Medulla oblongata (tissue), 1 donor: ENCODE data around the gene CHSY3.

Experiments used
- DNase-seq: peaks from one replicate; pipeline ENCODE4 v3.0.0-alpha.2; 2015; ENCODE audit errors: extremely low spot score

The CHSY3 gene

DNA sequence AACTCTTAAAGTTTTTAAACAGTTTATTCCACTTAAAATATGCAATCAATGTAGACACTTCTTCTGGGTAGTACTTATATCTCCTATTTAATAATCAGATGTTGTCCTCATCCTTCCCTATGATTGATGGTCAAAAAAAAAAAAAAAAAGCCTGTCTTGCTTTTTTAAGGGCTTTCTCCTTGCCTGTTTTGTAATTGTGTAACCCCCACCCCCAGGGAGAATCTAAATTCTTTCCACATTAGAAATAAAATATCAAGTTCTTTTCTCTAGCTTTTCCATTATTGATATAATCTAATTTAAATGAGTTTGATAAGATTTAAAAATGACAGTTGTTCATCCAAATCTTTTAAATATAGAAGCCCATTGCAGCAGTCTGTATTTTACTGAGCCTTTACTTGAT, 119.7 kb downstream of the CHSY3 start:
- DNase-seq = no peak

DNA sequence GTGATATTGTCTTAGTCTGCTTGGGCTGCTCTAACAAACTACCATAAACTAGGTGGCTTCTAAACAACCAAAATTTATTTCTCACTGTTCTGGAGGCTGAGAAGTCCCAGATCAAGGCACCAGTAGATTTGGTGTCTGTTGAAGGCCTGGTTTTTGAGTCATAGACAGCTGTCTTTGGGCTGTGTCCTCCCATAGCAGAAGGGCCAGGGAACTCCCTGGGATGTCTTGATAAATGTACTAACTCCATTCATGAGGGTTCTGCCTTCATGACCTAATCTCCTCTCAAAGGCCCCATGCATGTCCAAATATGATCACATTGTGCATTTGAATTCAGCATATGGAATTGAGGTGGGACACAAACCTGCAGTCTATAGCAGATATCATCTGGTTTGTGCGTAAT, 121.2 kb downstream of the CHSY3 start:
- no peak for DNase-seq

DNA sequence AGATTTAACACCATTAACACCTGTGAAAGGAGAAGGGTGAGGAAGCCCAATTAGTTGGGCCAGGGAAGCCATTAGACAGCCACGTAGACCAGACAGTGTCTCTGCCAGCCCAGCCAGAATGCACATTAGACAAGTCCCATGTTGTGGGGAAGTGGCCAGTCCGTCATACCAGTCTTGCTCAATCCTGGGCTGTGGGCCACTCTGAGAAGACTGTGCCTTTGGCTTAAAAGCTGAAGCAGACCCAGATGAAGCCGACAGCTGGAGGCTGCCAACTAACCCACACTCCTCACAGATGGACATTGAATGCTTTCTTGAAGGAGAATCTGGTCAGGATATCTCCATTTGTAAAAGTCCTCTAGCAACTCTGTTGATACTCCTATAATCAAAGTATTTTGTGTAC, 128.5 kb downstream of the CHSY3 start:
- DNase-seq = peak; percentile 80

DNA sequence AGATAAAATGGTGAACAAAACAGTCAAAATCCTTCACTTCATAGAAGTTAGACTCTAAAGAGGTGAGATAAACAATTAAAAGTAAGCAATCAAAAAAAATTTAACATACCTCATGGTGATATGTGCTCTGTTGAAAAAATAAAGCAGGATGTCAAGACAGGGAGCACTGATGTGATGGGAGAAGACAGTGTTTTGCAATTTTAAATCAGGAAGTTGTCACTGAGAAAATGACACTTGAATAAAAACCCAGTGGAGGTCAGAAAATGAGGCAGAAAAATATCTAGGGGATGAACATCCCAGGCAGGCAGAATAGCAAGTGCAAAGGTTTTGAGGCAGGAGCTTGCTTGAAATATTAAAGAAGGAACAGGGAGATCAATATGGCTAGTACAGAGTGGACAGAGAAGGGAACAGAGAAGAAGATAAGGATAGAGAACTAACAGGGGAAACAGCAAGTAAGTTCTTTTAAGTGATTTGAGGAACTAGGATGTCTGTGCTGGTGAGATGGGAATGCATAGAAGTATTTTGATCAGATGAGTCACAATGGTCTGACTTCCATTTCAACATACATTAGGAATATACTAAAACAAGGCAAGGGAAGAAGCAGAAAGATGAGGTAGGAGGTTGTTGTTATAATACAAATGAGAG, 130.4 kb downstream of the CHSY3 start:
- DNase-seq = peak; percentile 67

DNA sequence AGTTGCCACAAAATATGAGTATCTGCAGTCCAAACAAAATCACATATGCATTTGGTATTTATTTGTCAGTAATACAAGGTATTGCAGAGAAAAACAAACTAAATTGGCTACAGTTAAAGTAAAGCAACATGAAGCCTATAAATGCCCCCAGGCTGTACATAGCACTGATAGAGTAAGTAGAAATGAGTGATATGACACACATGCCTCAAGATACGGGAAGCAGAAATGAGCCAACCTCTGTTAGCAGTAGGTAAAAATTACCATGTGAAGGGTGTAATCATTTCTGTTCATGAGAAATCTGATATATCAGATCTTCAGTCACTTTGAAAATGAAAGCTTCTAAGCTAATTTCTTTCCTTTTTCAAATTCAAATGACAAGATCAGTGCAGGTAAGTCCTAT, 131.1 kb downstream of the CHSY3 start:
- no peak for DNase-seq

DNA sequence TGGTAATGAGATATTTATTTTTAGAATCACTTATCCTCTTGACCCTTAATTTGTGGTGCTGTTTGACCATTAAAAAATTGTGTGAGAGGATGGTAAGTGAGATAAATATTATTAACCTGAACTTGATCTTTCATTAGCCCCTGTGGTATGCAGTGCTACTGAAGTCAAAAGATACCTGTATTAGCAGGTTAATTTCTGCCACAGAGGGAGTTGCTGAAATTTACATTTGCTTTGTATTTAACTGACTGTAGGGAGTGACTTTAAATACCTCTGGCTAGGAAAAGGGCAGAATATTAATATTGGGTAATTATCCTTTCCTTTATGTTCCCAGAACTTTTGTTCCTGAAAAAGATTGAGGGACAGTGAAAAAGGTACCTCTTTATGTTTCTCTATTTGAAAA, 133.6 kb downstream of the CHSY3 start:
- DNase-seq = no peak

DNA sequence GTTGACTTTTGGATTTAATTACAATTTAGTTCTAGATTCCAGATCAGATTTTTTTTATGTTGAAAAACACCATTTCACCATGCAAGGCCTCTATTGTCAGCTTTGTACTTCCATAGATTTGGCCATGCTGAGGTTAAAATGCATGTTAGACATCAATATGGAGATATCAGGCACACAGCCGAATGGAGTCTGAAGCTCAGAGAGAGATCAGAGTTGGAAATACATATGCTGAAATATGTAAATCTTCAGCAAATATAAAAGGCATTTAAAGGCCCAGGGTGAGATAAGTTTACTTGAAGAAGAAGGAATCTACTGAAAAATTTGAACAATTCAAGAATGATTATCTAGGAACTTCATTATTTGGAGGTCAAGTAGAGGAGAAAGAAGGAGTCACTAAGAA, 139.6 kb downstream of the CHSY3 start:
- DNase-seq = no peak

DNA sequence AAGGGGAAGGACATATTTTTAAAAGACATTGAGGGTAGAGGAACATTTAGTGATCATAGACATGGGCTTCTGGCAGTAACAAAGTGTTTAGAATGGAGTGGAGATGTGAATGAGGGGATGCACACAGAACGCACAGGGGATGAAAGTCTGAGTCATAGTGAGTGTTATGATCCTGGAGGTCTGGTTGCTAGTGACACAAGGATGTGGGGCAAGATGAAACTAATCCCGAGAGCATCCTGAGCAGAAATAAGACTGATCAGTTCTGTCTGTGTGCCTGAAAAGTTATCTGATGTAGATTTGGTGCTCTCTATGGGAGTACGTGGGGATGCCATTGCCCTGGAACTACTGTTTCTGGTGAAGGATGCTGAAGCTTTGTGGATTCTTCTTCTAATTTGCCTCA, 141.1 kb downstream of the CHSY3 start:
- DNase-seq = no peak

DNA sequence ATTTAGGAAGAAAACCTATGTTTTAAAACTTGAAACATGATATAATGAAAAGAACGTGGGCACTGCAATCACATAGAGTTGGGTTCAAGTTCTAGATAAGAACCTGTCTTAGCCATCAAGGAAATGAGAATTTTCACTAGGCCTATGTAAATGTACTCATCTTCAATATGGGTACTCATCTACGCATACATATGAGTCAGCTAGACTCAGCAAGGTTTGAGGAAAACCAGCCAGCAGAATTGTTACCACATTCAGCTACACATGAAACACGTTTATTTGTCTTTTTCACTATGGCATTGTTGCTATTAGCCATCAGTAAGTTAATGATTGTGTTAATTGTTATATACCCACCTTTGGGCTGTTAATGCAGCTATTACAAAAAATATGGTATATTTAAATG, 146.3 kb downstream of the CHSY3 start:
- DNase-seq = no peak

DNA sequence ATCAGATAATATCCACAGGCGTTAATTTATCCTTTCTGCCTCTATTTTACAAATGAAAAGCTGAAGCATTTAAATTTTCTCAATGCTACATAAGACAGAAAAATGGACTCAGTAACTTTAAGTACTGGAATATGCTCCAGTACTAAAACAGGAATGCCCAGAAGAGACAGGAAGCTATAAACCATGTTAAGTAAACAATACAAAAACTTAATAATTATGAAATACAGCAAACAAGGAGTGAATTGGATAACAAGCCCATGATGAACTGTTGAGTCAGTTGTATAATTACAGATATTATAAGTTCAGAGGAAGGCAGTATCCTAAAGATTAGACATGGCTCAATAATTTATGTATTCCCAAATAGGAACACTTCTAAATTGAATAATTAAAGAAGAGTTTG, 148.5 kb downstream of the CHSY3 start:
- no peak for DNase-seq

DNA sequence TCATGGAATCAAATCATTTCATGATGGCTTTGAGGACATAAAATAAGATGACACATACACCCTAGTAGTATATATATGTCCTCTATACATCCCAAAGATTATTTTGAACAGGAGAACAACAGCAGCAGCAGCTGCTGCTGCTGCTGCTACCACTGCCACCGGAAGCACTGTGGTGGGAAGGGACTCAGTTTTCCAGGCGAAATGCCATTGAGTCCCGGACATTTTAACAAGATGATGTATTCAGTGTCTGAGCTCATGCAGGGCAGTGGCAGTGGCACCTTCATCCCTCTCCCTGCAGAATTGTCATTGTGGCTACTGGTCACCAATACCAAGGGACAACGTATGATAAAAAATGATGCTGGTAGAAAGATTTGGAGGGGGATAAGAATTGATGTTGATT, 151.3 kb downstream of the CHSY3 start:
- DNase-seq = no peak

DNA sequence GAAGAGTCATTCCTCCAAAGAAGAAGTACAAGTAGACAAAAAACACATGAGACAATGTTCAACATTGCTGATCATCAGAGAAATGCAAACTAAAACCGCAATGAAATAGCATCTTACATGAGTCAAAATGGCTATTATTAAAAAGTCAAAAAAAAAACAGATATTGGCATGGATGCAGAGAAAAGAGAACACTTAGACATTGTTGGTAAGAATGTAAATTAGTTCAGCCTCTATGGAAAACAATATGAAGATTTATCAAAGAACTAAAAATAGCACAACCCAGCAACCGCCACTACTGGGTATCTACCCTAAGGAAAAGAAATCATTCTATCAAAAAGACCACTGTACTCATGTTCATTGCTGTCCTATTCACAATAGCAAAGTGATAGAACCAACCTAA, 157.5 kb downstream of the CHSY3 start:
- DNase-seq = no peak

DNA sequence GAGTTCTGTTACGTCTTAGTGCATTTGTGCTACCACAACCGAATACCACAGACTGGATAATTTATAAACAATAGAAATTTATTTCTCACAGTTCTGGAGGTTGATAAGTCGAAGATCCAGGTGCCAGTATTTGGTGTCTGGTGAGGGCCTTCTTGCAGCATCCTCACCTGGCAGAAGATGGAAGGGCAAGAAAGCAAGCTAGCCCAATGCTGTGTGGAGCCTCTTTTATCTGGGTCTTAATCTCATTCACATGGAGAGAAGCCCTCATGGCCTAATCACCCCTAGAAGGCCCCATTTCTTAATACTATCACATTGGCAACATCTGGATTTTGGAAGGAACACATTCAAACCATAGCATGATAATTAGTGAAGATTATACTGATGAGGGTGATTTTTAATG, 159.3 kb downstream of the CHSY3 start:
- no peak for DNase-seq

DNA sequence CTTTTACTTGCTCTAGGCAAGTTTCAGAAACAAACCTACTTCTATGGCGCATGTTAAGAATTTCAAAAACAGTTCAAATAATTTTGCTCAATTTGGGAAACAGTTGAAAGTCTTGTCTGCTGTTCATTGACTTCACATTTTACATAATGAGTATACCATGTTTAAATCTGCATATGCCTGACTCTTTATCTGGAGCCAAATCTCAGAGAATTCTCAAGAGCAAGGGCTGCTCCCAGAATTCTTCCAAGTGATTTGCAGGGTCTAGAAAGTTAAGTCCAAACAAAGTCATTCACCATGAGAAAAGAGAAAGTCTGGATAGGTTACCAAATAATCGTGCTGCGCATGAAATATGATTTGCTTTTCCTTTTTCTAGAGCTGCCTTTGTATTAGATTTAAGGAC, 160.2 kb downstream of the CHSY3 start:
- DNase-seq = no peak

DNA sequence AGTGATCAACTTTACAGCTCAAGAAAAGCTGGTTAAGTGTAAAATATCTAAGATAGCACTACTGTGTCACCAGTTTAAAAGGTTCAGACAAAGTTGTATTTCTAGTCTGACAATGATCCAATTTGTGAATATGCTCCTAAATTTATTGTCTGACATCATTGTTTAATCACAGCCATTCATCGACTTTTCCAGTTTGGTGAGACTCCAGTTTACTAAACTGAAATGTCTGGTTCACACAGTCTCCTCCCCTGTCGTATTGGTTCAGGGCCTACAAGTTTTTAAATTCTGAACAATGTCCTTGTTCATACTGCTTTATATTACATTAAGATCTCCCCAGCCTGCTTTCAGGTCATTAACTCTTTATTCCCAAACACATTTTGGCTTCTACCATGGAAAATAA, 161.4 kb downstream of the CHSY3 start:
- no peak for DNase-seq

DNA sequence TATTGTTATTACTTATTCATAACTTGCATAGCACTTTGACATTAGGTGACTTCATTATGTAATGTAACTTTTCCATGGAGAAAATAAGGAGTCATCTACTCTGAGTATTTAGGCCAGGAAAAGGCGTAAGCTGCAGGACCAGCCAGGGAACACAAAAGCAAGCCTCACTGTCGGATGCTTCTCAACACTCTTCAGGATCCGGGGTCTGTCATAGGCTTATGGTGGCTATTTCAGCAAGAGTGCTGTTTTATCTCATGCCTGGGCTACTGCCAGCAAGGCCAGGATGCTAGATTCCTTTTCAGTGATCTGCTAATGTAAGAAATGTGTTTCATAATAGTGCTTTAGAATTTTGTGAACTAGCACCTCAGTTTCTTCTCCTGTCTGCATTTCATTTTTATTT, 162.4 kb downstream of the CHSY3 start:
- no peak for DNase-seq

DNA sequence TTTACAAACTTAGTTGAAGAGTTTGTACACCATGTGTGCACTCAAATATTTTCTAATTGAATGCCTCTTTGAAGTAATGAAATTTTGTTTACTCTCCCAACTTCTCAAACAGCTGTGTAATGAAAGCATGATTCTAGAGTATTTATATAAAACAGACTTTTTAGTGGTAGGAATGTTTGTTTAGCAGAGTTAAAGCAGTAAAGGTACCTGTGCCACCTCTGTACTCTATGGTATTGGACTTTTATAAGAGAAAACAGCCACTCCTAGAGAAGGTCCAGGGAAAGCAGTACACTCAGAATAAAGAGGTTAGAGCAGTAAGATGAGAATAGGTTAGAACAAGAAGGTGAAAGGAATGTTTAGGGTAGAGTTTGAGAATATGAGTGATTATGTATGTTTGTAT, 163.1 kb downstream of the CHSY3 start:
- no peak for DNase-seq

DNA sequence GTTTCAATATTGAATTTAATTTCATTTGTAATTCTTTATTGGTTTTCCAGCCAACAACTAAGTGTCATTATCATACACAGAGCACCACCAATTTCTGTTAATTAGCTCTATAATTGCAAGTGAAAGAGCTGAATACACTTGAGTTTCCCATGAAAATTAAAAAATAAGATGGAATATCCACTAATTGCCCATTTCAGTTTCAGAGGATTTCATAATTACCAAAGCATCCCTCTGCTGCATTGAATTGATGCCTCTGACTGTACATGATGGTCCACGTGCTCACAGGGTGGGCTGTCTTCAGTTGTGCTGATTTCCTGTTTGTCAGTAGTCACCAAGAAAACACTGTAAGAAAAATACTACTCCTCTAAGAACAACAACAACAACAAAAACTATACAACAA, 163.8 kb downstream of the CHSY3 start:
- no peak for DNase-seq

DNA sequence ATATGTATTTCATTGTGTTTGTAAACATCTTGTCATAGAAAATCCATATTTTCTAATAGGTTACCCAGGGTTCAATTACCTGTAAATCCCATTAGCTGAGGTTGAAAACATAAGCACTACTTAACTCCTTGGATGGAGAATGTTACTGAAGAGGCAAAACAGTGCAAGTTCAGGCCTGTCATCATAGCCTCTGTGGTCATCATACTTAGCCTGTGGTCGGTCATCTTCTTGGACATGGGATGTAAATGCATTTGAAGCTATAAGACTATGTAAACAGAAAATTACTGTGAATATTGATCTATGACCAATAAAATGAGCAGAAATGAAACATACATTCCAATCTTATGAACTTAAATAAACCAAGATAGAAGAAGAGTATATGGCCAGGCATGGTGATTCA, 164.7 kb downstream of the CHSY3 start:
- no peak for DNase-seq

DNA sequence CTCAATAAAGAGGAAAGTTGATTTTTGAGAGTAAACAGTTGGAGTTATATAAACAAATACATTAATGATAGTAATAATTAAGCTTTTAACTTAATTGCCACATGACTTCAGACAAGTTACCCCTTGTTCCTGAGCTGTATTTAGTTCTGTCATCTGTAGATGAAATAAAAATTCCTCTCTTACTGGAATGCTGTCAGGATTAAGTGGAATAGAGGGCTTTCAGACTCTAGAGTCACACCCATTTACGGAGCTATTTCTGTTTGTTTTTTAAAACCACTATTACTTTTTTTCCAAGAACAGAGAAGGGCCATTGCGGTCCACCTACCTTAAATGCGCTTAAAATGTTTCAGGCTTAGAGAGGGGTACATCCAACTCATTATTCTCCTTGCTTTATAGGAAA, 170.6 kb downstream of the CHSY3 start:
- no peak for DNase-seq

DNA sequence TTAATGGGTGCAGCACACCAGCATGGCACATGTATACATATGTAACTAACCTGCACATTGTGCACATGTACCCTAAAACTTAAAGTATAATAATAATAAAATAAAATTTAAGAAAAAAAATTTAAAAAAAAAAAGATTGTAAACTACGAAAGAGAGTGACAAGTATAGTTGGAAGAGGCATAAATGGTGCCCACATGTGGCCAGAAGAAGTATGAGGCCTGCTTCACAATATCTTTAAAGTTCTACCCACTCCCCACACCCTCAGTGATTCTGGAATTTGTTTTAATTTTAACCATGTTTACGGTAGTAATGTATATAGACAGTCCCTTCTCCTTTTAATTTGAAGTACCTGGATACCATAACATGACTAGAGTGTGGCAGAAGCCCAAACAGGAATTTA, 172.7 kb downstream of the CHSY3 start:
- no peak for DNase-seq

DNA sequence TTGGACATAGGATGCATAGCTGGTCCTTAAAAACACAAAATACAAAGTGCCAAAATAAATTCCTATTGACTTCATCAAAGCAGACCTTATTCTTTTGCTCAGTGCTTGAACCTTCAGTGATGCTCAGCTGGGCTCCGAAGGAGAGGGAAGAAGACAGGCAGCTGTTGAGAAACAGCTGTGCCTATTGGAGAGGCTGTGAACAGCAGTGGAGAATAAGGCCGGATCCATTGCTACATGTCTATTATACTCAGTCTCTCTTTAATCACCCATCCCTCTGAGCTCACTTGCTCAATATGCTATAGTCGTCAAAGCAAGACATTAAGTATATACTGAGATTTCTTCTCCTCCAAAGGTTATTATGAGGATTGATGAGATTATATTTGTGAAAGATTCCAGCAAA, 174.4 kb downstream of the CHSY3 start:
- no peak for DNase-seq

DNA sequence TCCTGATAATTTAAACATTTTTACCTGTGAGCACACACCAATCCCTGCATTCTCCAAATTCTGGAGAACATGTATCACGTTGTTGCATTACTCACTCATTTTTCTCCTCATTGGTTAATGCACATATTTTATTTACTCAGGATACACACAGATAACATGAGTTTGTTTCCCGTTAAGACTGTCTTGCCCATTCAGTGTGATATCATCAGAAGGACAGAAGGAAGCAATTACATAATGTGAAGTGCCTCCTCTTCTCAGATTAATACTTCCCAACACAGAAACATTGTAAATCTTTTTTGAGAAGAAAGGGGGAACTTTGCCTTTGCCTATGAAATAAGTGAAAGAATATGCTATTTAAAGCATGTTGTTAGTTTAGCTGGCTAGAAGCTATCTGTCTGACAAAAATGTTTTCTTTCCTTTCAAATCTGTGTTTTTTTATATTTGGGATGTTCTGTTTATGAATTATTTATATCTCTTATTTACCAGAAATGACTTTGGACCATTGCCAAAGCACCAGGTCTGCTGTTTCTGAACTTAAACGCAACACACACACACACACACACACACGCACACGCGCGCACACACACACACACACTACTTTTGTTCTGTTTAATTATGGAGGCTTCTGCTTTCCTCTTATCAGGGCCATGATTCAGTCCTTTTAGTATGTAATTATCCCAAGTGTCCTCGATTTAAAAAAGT, 186.5 kb downstream of the CHSY3 start:
- DNase-seq = no peak

DNA sequence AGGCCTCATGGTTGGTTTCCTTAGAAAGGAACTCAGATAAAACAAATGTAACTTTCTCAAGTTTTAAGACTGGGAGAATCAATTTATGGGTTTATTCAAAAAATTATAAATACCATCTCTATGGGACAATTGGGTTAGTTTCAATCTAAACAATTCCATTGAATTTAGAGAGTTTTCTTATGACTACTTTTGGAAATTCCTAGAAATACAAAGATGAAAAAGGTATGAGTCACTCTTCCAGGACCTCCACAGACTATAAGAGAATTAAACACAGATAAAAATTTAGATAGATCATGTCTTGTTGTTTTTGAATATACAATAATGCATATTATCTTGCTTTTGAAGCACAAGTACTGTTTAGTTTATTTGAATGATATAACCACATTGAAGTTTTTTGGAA, 188.7 kb downstream of the CHSY3 start:
- DNase-seq = no peak
